MCF 10A (cell line): Measurements from ENCODE around the gene SF1. TPM values are rescaled to one million over a fixed set of nuclear protein-coding genes. Genes with fewer than 3 reads are reported as not detected.

ENCODE experiments used
- BruUV-seq: library from RNA; stranded (reverse); fragments of 400-500 nt; replicated peaks from 2 replicates; lab custom pipeline; 2021; lab: Mats Ljungman, UMichigan
- CTCF ChIA-PET: fragments of 300-600 bp; sonication (Branson Sonifier 250); formaldehyde crosslinking; extraction: SDS; loops from one replicate; lab custom pipeline; 2021; ENCODE audit warnings: antibody characterized with exemption, inconsistent platforms; lab: Yijun Ruan, JAX
- POLR2A ChIA-PET: fragments of 300-600, 350-650 bp; sonication (Branson Sonifier 250); formaldehyde crosslinking; extraction: SDS; loops from one replicate; lab custom pipeline; 2020; ENCODE audit warnings: antibody characterized with exemption, inconsistent platforms; lab: Yijun Ruan, JAX
- DNase-seq: peaks from one replicate; pipeline ENCODE4 v3.0.0-alpha.2; 2018; ENCODE audit not compliant: unreplicated experiment
- H3K27ac Mint-ChIP-seq: one replicate; pipeline ENCODE4 v1.8.0; 2022; ENCODE audit warnings: mild to moderate bottlenecking, low read depth, mixed read lengths; ENCODE audit not compliant: unreplicated experiment
- H3K27me3 Mint-ChIP-seq: one replicate; pipeline ENCODE4 v1.8.0; 2022; ENCODE audit warnings: mixed read lengths; ENCODE audit not compliant: insufficient read depth, unreplicated experiment
- H3K36me3 Mint-ChIP-seq: one replicate; pipeline ENCODE4 v1.8.0; 2022; ENCODE audit warnings: mild to moderate bottlenecking, moderate library complexity, mixed read lengths; ENCODE audit not compliant: insufficient read depth, unreplicated experiment
- H3K4me1 Mint-ChIP-seq: one replicate; pipeline ENCODE4 v1.8.0; 2022; ENCODE audit warnings: mixed read lengths; ENCODE audit not compliant: insufficient read depth, unreplicated experiment
- H3K4me3 Mint-ChIP-seq: one replicate; pipeline ENCODE4 v1.8.0; 2022; ENCODE audit warnings: mild to moderate bottlenecking, moderate library complexity, mixed read lengths; ENCODE audit not compliant: unreplicated experiment
- H3K9me3 Mint-ChIP-seq: one replicate; pipeline ENCODE4 v1.8.0; 2022; ENCODE audit warnings: mixed read lengths; ENCODE audit not compliant: unreplicated experiment
- CTCF ChIP-seq: fragments of 200-600 bp; IDR thresholded peaks from one replicate; pipeline ENCODE4 v1.8.0; 2022; ENCODE audit warnings: antibody characterized with exemption, mild to moderate bottlenecking; ENCODE audit not compliant: unreplicated experiment
- intact Hi-C: fragments of 100-400 bp; cut with micrococcal nuclease; formaldehyde crosslinking; loops from 2 replicates; pipeline ENCODE4 v1.14.1; 2022
- total RNA-seq: library from RNA; stranded (reverse); gene quantifications from 2 replicates; pipeline ENCODE4 v1.2.3, GENCODE V29; 2022

SF1 gene
- total RNA-seq, 1 experiment from 2014 or later, result 503 TPM

GRCh38 chr11:64800303-64801157 lies 22.2 kb upstream of the SF1 start:
- TF ChIP-seq CTCF, result no peak
- Mint-ChIP-seq H3K4me3 (no peak overlapping the region), H3K4me1 (peaks cover 6% of the 10 kb centered on the region), H3K27ac (no peak overlapping the region), H3K36me3 (peaks cover 7% of the 10 kb centered on the region), H3K9me3 (no peaks in the 10 kb centered on the region), H3K27me3 (no peaks in the 10 kb centered on the region)
- no TSS peak for BruUV-seq
- intact Hi-C loops, result no loop called here
- ChIA-PET POLR2A (interaction anchor here (0.6 kb wide), 1 partner anchor 78 kb away, joined by 3 read pairs; no protein-coding TSS in a partner anchor), CTCF (interaction anchor here (0.6 to 3.6 kb wide), 2 partner anchors 13 to 103 kb away, joined by 3 to 21 read pairs; no protein-coding TSS in a partner anchor)
- DNase-seq, result no peak

- Mint-ChIP-seq H3K4me1 (peaks cover 6% of the 10 kb centered on the region), H3K27me3 (no peaks in the 10 kb centered on the region), H3K27ac (no peak overlapping the region), H3K4me3 (no peak overlapping the region), H3K36me3 (peaks cover 7% of the 10 kb centered on the region), H3K9me3 (no peaks in the 10 kb centered on the region)
- BruUV-seq, result no TSS peak
- no peak for DNase-seq
- ChIA-PET POLR2A (no interaction called here), CTCF (interaction anchor here (0.7 to 3.6 kb wide), 2 partner anchors 13 to 62 kb away, joined by 3 to 21 read pairs; no protein-coding TSS in a partner anchor)
- intact Hi-C loops, result no loop called here
- TF ChIP-seq CTCF, result no peak
Observed at GRCh38 chr11:64799623-64800302, 21.4 kb upstream of the SF1 start.

DNA sequence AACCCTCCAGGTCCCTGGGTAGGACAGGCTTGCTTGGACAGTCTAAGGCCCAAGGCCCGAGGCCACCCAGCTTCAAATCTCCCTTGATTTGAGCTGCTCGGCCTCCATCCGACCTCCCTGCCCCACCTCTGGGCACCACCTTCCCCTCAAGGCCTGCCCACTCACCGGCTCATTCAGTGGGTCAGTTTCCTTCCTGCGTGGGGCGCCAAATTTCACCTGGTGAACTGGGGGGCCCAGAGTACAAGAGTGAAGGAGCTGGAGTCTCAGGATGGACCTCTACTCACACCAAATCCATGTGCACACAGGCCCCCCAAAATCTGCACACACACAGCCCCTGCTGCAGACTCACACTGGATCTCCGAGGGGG lies 20.9 kb upstream of the SF1 start:
- peaks cover 6% of the 10 kb centered on the region for H3K4me1 Mint-ChIP-seq
- no peaks in the 10 kb centered on the region for H3K27me3 Mint-ChIP-seq
- ChIA-PET POLR2A (no interaction called here), CTCF (interaction anchor here (0.7 to 3.6 kb wide), 2 partner anchors 12 to 61 kb away, joined by 3 to 21 read pairs; no protein-coding TSS in a partner anchor)
- no TSS peak for BruUV-seq
- H3K9me3 Mint-ChIP-seq, result no peaks in the 10 kb centered on the region
- TF ChIP-seq CTCF, result no peak
- peaks cover 7% of the 10 kb centered on the region for H3K36me3 Mint-ChIP-seq
- no peak for DNase-seq
- intact Hi-C loops, result no loop called here
- no peak overlapping the region for H3K27ac Mint-ChIP-seq
- H3K4me3 Mint-ChIP-seq, result no peak overlapping the region

- Mint-ChIP-seq H3K9me3 (no peaks in the 10 kb centered on the region), H3K27me3 (no peaks in the 10 kb centered on the region), H3K36me3 (no peaks in the 10 kb centered on the region), H3K27ac (no peak overlapping the region), H3K4me3 (no peak overlapping the region), H3K4me1 (no peaks in the 10 kb centered on the region)
- TF ChIP-seq CTCF, result no peak
- ChIA-PET POLR2A (no interaction called here), CTCF (no interaction called here)
- intact Hi-C loops, result no loop called here
- BruUV-seq, result no TSS peak
- no peak for DNase-seq
Observed at GRCh38 chr11:64796757-64797541, 18.6 kb upstream of the SF1 start.
